Forelimb muscle (tissue), 1 donor: ENCODE results near the gene SIDT2. TPM values are rescaled to one million over a fixed set of nuclear protein-coding genes. Genes with fewer than 3 reads are reported as not detected.
"Not testable (repeated sequence)": the region's sequence is repeated elsewhere in the genome, so short reads cannot be mapped to it uniquely, and the experiment has no call there.

Experiments used
- DNase-seq: peaks from one replicate; pipeline ENCODE4 v3.0.0-alpha.2; 2013; ENCODE audit warnings: low read depth
- polyA plus RNA-seq: library from polyadenylated mRNA; unstranded; fragments of 120-200 nt; gene quantifications from one replicate; pipeline ENCODE4 v1.2.1, GENCODE V29; 2013; ENCODE audit not compliant: insufficient read length

Gene SIDT2
- polyA plus RNA-seq, 1 donor, result 37.0 TPM

GRCh38 chr11:117202386-117203068 is 24.0 kb downstream of the SIDT2 start:
- DNase-seq, result no peak

- no peak for DNase-seq
These were observed 24.5 kb downstream of the SIDT2 start for GRCh38 chr11:117203069-117203407.

GRCh38 chr11:117204283-117205080 is 25.9 kb downstream of the SIDT2 start:
- no peak for DNase-seq

GRCh38 chr11:117205211-117205818 is 26.8 kb downstream of the SIDT2 start:
- DNase-seq, result no peak

- DNase-seq, result not testable (repeated sequence)
These were observed 27.6 kb downstream of the SIDT2 start for GRCh38 chr11:117206111-117206510.

GRCh38 chr11:117206859-117207258 is 28.3 kb downstream of the SIDT2 start:
- not testable (repeated sequence) for DNase-seq

- DNase-seq, result not testable (repeated sequence)
These were observed 28.9 kb downstream of the SIDT2 start for GRCh38 chr11:117207481-117207880.

- DNase-seq, result not testable (repeated sequence)
These were observed 30.2 kb downstream of the SIDT2 start for GRCh38 chr11:117208710-117209109.

- DNase-seq, result not testable (repeated sequence)
These were observed 31.0 kb downstream of the SIDT2 start for GRCh38 chr11:117209351-117210125.

GRCh38 chr11:117210620-117211019 is 32.1 kb downstream of the SIDT2 start:
- DNase-seq, result no peak

- no peak for DNase-seq
These were observed 34.3 kb downstream of the SIDT2 start for GRCh38 chr11:117212697-117213355.

GRCh38 chr11:117214404-117215110 is 36.0 kb downstream of the SIDT2 start:
- no peak for DNase-seq

- no peak for DNase-seq
These were observed 38.9 kb downstream of the SIDT2 start for GRCh38 chr11:117217141-117218084.

GRCh38 chr11:117218133-117218915 is 39.8 kb downstream of the SIDT2 start:
- DNase-seq, result no peak

GRCh38 chr11:117219001-117219400 is 40.5 kb downstream of the SIDT2 start:
- no peak for DNase-seq

- DNase-seq, result no peak
These were observed 40.9 kb downstream of the SIDT2 start for GRCh38 chr11:117219455-117219854.

GRCh38 chr11:117219995-117220394 is 41.5 kb downstream of the SIDT2 start:
- DNase-seq, result no peak

GRCh38 chr11:117220568-117220967 is 42.0 kb downstream of the SIDT2 start:
- DNase-seq, result no peak
